Calu3 (cell line): ENCODE results near the gene SERPINB1. TPM values are rescaled to one million over a fixed set of nuclear protein-coding genes. Genes with fewer than 3 reads are reported as not detected.

Experiments used
- BruUV-seq: library from RNA; stranded (reverse); fragments of 400-500 nt; replicated peaks from 2 replicates; lab custom pipeline; 2021; lab: Mats Ljungman, UMichigan
- CTCF ChIA-PET: fragments of 300-600 bp; sonication (Branson Sonifier 250); formaldehyde crosslinking; loops from one replicate; lab custom pipeline; 2022; ENCODE audit warnings: antibody characterized with exemption; lab: Charles Lee
- DNase-seq: peaks from one replicate; pipeline ENCODE4 v3.0.0; 2022
- H3K27ac Mint-ChIP-seq: one replicate; pipeline ENCODE4 v1.8.0; 2022; ENCODE audit warnings: mixed read lengths; ENCODE audit not compliant: unreplicated experiment
- H3K27me3 Mint-ChIP-seq: one replicate; pipeline ENCODE4 v1.8.0; 2022; ENCODE audit warnings: mixed read lengths; ENCODE audit not compliant: unreplicated experiment
- H3K36me3 Mint-ChIP-seq: one replicate; pipeline ENCODE4 v1.8.0; 2022; ENCODE audit warnings: mild to moderate bottlenecking, moderate library complexity, mixed read lengths; ENCODE audit not compliant: insufficient read depth, unreplicated experiment
- H3K4me1 Mint-ChIP-seq: one replicate; pipeline ENCODE4 v1.8.0; 2022; ENCODE audit warnings: mild to moderate bottlenecking, low read depth, mixed read lengths; ENCODE audit not compliant: unreplicated experiment
- H3K4me3 Mint-ChIP-seq: one replicate; pipeline ENCODE4 v1.8.0; 2022; ENCODE audit warnings: mild to moderate bottlenecking, low read depth, moderate library complexity, mixed read lengths; ENCODE audit not compliant: unreplicated experiment
- H3K9me3 Mint-ChIP-seq: one replicate; pipeline ENCODE4 v1.8.0; 2022; ENCODE audit warnings: low read depth, mixed read lengths; ENCODE audit not compliant: unreplicated experiment
- CTCF ChIP-seq: fragments of 200-600 bp; IDR thresholded peaks from one replicate; pipeline ENCODE4 v1.8.0; 2022; ENCODE audit warnings: antibody characterized with exemption; ENCODE audit not compliant: unreplicated experiment
- intact Hi-C: fragments of 100-400 bp; cut with micrococcal nuclease; formaldehyde crosslinking; loops from one replicate; pipeline ENCODE4 v1.10.0; 2022; ENCODE audit not compliant: unreplicated experiment
- total RNA-seq: library from RNA; stranded (reverse); gene quantifications from 2 replicates; pipeline ENCODE4 v1.2.3, GENCODE V29; 2022

The SERPINB1 gene
- total RNA-seq, 1 experiment from 2014 or later: 56.3 TPM

DNA sequence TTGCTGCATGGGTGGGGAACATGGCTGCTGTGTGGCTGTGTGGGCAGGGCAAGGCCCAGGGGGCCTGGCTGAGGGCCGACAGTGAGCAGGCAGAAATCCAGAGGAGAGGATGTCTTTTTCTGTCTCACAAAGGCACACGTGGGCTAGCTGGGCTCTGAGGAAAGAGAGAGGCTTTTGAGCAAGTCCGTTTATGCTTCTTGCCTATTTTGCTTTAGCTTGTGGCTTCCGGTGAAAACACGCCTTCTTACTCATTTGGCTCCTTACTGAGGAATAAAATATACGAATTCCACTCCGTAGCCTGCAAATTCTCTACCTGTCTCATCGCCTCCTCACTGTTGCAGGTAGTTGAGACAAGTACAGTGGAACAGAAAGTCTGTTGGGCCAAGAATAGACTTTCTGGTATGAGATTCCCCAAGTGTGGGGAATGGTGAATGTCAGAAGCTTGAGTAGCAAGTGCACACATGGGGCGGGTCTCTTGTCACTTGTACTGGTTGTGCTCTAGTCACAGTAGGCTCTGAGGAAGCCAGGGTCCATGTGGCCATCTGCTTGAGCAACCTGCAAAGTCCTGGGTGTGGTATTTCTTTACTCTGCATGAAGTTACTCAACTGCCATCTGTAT lies 48.0 kb downstream of the SERPINB1 start:
- H3K27me3 Mint-ChIP-seq: no peaks in the 10 kb centered on the region
- TF ChIP-seq CTCF: no peak
- peaks cover 17% of the 10 kb centered on the region for H3K4me1 Mint-ChIP-seq
- no peak for DNase-seq
- H3K4me3 Mint-ChIP-seq: no peak overlapping the region
- no peaks in the 10 kb centered on the region for H3K9me3 Mint-ChIP-seq
- H3K36me3 Mint-ChIP-seq: peaks cover 12% of the 10 kb centered on the region
- BruUV-seq: no TSS peak
- CTCF ChIA-PET: interaction anchor here (0.7 kb wide), 1 partner anchor 53 kb away, joined by 3 read pairs; no protein-coding TSS in a partner anchor
- H3K27ac Mint-ChIP-seq: peak overlapping the region; percentile 63
- intact Hi-C loops: loop anchor here (5.0 kb wide), 2 partner anchors 119 to 139 kb away; no protein-coding TSS in a partner anchor

DNA sequence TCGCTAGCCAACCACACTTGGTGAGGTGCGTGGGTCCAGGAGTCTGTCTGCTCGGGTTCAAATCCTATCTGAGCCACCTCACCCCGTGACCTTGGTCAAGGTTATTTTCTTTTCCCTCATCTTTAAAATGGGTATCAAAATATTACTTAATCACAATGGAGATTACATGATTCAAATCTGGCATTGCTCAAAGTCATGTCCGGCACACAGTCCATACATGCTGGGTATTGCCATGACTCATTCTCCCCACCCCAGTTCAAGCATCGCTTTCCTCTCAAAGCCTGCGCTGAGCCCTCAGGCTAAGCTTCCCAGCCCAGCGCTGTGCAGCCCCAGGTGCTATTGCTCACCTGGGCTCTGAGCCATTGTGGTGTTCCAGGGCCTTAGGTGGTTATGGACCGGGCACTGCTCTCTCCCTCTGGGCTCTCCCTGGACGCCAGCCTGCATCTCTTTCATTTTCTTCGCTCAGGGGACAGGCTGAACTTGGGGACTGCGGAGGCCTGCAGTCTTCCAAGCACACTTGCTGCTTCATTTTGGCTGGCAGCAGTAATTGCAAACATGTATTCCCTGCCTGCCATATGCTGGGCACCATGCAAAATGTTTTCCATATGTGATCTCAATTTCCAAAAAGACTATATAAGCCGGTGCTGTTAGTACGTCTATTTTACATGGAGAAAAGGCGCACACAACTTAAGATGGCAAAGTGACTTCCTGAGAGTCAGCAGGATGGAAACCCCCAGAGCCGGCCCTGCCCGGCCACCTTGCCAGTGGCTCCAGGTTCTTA lies 49.1 kb downstream of the SERPINB1 start:
- Mint-ChIP-seq H3K4me3 (no peak overlapping the region), H3K4me1 (peaks cover 17% of the 10 kb centered on the region), H3K36me3 (peaks cover 16% of the 10 kb centered on the region), H3K27me3 (no peaks in the 10 kb centered on the region), H3K27ac (no peak overlapping the region), H3K9me3 (no peaks in the 10 kb centered on the region)
- DNase-seq: no peak
- intact Hi-C loops: loop anchor here (5.0 kb wide), 2 partner anchors 120 to 140 kb away; no protein-coding TSS in a partner anchor
- CTCF ChIA-PET: interaction anchor here (0.7 to 1.9 kb wide), 7 partner anchors 49 to 197 kb away, joined by 3 to 21 read pairs (median 8); partner anchors contain the start of gene SERPINB1
- BruUV-seq: no TSS peak
- no peak for TF ChIP-seq CTCF

GRCh38 chr6:2791450-2791974 lies 50.2 kb downstream of the SERPINB1 start:
- Mint-ChIP-seq H3K36me3 (peaks cover 16% of the 10 kb centered on the region), H3K27ac (peak overlapping the region; percentile 53), H3K4me1 (peaks cover 17% of the 10 kb centered on the region), H3K9me3 (no peaks in the 10 kb centered on the region), H3K4me3 (no peak overlapping the region), H3K27me3 (no peaks in the 10 kb centered on the region)
- intact Hi-C loops: loop anchor here (5.0 kb wide), 2 partner anchors 121 to 141 kb away; no protein-coding TSS in a partner anchor
- TF ChIP-seq CTCF: no peak
- no TSS peak for BruUV-seq
- DNase-seq: no peak
- CTCF ChIA-PET: interaction anchor here (0.6 to 1.9 kb wide), 17 partner anchors 26 to 614 kb away, joined by 3 to 21 read pairs (median 5); partner anchors contain the start of gene SERPINB1
